GM12865 (cell line): ENCODE results near the gene TOR3A.
"Not testable (repeated sequence)": the region's sequence is repeated elsewhere in the genome, so short reads cannot be mapped to it uniquely, and the experiment has no call there.

ENCODE experiments used
- DNase-seq: peaks from one replicate; pipeline ENCODE4 v3.0.0; 2010; ENCODE audit warnings: low read depth
- H3K4me3 ChIP-seq: 2 replicates; pipeline ENCODE4 v1.5.1; 2011; ENCODE audit warnings: mild to moderate bottlenecking, low read depth, low read length, control low read depth
- TF ChIP-seq, protein P1 (sequence below): IDR thresholded peaks from 2 replicates; pipeline ENCODE4 v1.5.1; 2011; ENCODE audit warnings: low read length, control low read depth, low read depth, inconsistent platforms; ENCODE audit not compliant: insufficient read depth; ENCODE audit errors: missing control alignments

Gene TOR3A

DNA sequence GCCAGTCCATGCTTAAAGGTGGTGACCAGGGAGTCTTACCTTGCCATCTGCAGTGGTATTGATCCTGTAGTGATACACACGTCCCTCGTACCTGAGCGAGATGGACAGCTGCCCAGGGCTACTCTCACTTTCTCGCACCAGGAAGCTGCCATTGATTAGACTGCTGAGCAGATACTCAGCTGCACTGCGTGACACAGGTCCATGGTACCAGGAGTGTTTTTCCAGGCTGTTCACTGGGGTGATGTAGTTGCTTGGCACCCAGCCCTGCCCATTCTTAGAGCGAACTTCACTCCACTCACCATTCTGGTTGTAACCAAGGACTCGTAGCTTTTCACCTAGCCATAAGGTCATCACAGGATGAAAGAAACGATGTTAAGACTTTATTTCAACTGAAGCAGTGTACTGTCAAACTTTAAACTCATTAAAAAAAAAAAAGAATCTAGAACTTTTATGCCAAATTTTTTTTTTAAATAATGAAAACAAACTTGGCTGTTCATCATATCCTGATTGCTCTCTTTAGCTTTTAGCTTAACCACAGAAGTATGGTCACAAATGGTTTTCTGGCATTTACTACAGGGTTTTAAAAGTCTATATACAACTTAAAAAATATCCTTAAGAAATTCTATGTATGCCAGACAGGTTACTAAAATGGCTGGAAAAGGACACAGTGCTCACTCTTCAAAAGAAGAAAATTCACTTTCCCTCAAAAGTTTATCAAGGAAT lies 44.6 kb downstream of the TOR3A start:
- DNase-seq = no peak
- no peak overlapping the region for H3K4me3 ChIP-seq
- TF ChIP-seq, protein P1, sequence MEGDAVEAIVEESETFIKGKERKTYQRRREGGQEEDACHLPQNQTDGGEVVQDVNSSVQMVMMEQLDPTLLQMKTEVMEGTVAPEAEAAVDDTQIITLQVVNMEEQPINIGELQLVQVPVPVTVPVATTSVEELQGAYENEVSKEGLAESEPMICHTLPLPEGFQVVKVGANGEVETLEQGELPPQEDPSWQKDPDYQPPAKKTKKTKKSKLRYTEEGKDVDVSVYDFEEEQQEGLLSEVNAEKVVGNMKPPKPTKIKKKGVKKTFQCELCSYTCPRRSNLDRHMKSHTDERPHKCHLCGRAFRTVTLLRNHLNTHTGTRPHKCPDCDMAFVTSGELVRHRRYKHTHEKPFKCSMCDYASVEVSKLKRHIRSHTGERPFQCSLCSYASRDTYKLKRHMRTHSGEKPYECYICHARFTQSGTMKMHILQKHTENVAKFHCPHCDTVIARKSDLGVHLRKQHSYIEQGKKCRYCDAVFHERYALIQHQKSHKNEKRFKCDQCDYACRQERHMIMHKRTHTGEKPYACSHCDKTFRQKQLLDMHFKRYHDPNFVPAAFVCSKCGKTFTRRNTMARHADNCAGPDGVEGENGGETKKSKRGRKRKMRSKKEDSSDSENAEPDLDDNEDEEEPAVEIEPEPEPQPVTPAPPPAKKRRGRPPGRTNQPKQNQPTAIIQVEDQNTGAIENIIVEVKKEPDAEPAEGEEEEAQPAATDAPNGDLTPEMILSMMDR = no peak

DNA sequence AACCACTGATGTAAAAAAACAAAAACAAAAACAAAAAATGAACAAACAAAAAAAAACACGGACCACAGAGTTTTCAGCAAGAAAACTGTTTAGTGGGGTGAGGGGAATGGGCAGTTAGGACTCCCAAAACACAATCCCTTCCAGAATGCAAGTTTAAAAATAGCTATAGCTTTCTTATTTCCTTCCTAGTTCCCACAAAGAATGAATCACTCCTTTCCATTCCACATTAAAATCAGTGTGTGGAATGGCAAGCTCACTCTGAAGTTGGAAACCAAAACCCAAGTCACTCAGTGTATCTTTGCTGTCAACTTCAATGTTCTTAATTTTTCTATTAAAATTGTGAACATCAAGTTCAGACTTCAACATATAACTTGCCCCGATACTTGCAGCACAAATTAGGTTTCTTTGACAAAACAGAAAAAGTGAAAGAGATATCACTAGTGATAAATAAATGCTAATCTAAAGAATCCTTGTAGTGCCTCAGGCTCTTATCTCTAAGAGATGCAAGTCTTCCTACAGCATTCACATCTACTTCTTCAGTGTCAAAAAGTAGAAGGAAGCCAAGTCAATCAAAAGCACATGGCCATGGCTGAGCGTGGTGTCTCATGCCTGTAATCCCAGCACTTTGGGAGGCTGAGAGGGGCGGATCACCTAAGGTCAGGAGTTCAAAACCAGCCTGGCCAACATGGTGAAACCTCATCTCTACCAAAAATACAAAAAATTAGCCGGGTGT lies 45.5 kb downstream of the TOR3A start:
- DNase-seq = no peak
- no peak overlapping the region for H3K4me3 ChIP-seq
- TF ChIP-seq, protein P1 = no peak

DNA sequence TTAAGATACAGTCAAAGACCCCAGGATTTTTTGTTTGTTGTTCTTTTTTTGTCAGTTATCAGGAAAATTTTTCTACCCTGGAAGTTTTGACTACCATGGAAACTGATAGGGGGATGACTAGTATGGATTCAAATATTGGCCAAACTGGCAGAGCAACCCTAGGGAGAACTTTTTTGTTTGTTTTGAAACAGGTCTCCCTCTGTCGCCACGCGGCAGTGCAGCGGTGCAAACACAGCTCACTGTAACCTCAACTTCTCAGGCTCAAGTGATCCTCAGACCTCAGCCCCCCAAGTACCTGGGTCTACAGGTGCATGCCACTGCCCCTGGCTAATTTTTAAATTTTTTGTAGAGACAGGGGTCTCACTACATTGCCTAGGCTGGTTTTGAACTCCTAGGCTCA lies 46.6 kb downstream of the TOR3A start:
- H3K4me3 ChIP-seq = no peak overlapping the region
- TF ChIP-seq, protein P1 = no peak
- no peak for DNase-seq

DNA sequence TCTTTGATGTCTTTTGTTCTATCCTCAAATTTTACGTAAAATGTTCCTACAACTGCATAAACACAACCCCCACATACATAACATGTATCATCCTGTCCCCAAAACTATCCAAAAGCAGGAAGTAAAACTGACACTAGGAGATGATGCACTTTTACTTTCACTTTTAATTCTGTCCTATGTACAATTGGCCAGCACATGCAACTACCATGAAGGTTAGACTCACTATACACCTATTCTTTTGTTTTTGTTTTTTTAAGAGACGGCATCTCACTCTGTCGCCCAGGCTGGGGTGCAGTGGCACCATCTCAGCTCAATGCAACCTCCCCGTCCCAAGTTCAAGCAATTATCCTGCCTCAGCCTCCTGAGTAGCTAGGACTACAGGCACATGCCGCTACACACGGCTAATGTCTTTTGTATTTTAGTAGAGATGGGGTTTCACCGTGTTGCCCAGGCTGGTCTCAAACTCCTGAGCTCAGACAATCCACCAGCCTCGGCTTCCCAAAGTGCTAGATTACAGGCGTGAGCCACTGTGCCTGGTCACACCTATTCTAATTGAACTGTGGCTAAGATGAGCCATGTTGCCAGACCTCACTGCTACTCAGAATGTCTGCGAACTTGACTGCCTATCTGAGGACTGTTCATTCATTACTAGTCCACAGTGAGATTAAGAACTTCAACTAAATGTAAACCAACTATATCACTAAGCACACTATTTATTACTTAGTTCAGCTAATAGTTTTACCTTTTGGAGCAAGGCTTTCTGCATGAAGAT lies 48.0 kb downstream of the TOR3A start:
- peak overlapping the region; percentile 16; the same call in 1 of the 2 replicates for H3K4me3 ChIP-seq
- DNase-seq = peak; percentile 69
- TF ChIP-seq, protein P1 = no peak

DNA sequence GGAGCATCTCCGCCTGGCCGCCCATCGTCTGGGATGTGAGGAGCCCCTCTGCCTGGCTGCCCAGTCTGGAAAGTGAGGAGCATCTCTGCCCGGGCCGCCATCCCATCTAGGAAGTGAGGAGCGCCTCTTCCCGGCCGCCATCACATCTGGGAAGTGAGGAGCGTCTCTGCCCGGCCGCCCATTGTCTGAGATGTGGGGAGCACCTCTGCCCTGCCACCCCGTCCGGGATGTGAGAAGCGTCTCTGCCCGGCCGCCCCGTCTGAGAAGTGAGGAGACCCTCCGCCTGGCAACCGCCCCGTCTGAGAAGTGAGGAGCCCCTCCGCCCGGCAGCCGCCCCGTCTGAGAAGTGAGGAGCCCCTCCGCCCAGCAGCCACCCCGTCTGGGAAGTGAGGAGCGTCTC lies 53.3 kb downstream of the TOR3A start:
- H3K4me3 ChIP-seq, DNase-seq: not testable (repeated sequence)

DNA sequence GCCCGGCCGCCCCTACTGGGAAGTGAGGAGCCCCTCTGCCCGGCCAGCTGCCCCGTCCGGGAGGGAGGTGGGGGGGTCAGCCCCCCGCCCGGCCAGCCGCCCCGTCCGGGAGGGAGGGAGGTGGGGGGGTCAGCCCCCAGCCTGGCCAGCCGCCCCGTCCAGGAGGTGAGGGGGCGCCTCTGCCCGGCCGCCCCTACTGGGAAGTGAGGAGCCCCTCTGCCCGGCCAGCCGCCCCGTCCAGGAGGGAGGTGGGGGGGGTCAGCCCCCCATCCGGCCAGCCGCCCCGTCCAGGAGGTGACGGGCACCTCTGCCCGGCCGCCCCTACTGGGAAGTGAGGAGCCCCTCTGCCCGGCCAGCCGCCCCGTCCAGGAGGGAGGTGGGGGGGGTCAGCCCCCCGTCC lies 53.8 kb downstream of the TOR3A start:
- not testable (repeated sequence) for DNase-seq

DNA sequence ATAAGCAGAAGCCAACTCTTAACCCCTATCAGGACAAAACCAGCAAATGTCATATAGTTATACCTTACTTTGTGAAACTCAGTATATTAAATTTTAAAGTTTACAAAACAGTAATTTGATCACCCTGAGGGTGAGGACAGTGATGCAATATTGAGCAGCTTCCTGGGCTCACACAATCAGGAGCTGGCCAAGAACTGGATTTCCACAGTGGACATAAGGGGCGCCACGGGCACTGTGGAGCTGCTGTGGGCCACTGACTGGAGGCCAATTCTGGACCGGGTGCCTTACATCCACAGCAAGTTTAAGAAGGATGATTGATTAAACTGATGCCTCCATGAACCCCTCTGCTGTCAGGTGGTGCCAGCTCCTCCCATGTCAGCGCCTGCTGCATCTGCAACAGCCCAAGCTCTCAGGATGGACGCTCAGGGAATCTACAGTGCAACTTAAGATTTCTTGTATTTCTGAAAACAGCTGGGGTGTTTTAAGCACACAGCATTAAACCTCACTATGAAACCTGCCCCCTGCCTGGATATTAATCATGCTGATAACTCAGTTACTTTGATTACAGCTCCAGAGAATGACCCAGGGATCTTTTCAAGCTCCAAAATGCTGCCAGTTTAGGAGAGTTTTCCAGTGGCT lies 55.9 kb downstream of the TOR3A start:
- no peak for DNase-seq
- TF ChIP-seq, protein P1 = no peak
- no peak overlapping the region for H3K4me3 ChIP-seq

More for the DNA sequence above, 53.8 kb downstream of the TOR3A start:
- not testable (repeated sequence) for H3K4me3 ChIP-seq

DNA sequence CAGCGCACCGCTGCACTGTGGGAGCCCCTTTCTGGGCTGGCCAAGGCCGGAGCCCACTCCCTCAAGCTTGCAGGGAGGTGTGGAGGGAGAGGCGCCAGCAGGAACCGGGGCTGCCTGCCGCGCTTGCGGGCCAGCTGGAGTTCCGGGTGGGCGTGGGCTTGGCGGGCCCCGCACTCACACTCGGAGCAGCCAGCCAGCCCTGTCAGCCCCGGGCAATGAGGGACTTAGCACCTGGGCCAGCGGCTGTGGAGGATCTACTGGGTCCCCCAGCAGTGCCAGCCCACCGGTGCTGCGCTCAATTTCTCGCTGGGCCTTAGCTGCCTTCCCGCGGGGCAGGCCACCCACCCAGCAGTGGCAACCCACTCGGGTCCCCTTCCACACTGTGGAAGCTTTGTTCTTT lies 56.9 kb downstream of the TOR3A start:
- DNase-seq, H3K4me3 ChIP-seq: not testable (repeated sequence)
